Measurements from ENCODE around the gene NDUFC2.

Gene NDUFC2

GRCh38 chr11:78037825-78038620 is 41.6 kb downstream of the NDUFC2 start:
- H3K4me3 ChIP-seq (ENCODE audit: low read depth, low read length): no peak overlapping the region
- no peak for DNase-seq (ENCODE audit: low read depth)
- TF ChIP-seq, protein P1, sequence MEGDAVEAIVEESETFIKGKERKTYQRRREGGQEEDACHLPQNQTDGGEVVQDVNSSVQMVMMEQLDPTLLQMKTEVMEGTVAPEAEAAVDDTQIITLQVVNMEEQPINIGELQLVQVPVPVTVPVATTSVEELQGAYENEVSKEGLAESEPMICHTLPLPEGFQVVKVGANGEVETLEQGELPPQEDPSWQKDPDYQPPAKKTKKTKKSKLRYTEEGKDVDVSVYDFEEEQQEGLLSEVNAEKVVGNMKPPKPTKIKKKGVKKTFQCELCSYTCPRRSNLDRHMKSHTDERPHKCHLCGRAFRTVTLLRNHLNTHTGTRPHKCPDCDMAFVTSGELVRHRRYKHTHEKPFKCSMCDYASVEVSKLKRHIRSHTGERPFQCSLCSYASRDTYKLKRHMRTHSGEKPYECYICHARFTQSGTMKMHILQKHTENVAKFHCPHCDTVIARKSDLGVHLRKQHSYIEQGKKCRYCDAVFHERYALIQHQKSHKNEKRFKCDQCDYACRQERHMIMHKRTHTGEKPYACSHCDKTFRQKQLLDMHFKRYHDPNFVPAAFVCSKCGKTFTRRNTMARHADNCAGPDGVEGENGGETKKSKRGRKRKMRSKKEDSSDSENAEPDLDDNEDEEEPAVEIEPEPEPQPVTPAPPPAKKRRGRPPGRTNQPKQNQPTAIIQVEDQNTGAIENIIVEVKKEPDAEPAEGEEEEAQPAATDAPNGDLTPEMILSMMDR (IDR thresholded peaks at IDR 0.05; ENCODE audit: control insufficient read depth, extremely low read depth, insufficient read depth): no peak

GRCh38 chr11:78037056-78037455 is 42.6 kb downstream of the NDUFC2 start:
- no peak for DNase-seq (ENCODE audit: low read depth)
- TF ChIP-seq, protein P1 (IDR thresholded peaks at IDR 0.05; ENCODE audit: control insufficient read depth, extremely low read depth, insufficient read depth): no peak
- no peak overlapping the region for H3K4me3 ChIP-seq (ENCODE audit: low read depth, low read length)

GRCh38 chr11:78036313-78036712 is 43.3 kb downstream of the NDUFC2 start:
- H3K4me3 ChIP-seq (ENCODE audit: low read depth, low read length): no peak overlapping the region
- no peak for DNase-seq (ENCODE audit: low read depth)
- TF ChIP-seq, protein P1 (IDR thresholded peaks at IDR 0.05; ENCODE audit: control insufficient read depth, extremely low read depth, insufficient read depth): no peak

DNA sequence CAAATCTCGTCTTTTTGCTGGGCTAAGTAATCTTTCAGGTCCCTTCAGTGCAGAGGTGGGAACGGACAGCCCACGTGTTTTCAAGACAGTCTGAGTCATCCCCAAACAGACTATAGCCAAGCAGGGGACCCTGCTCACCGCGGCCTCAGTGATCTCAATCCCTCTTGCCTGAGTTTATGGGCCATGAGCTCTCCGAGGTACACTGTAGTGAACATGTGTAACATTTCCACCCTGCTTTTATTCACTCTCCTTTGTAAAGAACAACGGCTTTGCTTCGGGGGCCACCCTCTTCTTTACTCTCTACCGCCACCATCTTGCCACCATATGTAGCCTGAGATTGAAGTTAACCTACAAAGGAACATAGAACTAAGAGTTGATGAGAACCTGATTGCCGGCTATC is 45.0 kb downstream of the NDUFC2 start:
- TF ChIP-seq, protein P1 (IDR thresholded peaks at IDR 0.05; ENCODE audit: control insufficient read depth, extremely low read depth, insufficient read depth): no peak
- DNase-seq (ENCODE audit: low read depth): no peak

GRCh38 chr11:78033040-78033439 is 46.6 kb downstream of the NDUFC2 start:
- no peak overlapping the region for H3K4me3 ChIP-seq (ENCODE audit: low read depth, low read length)
- TF ChIP-seq, protein P1 (IDR thresholded peaks at IDR 0.05; ENCODE audit: control insufficient read depth, extremely low read depth, insufficient read depth): no peak
- DNase-seq (ENCODE audit: low read depth): no peak

More for the DNA sequence above, 45.0 kb downstream of the NDUFC2 start:
- H3K4me3 ChIP-seq (ENCODE audit: low read depth, low read length): no peak overlapping the region

DNA sequence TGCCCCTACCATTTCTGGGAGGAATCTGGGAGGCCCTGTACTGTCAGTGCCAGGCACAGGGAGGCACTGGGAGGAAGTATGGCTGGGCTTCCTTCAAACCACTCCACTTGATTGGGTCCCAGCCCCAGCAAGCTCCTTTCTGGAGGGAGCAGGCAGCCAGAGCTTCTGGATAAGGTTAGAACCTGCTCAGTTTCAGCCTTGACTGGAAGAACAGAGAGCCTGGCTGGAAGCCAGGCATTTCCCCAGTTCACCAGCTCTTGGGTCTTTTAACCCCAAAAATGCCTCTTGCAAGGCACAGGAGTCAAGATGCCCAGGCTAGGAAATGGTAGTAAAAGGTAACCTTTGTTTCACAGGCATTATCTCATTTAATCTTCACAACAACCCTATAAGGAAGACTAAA is 47.6 kb downstream of the NDUFC2 start:
- TF ChIP-seq, protein P1 (IDR thresholded peaks at IDR 0.05; ENCODE audit: control insufficient read depth, extremely low read depth, insufficient read depth): no peak
- H3K4me3 ChIP-seq (ENCODE audit: low read depth, low read length): no peak overlapping the region
- DNase-seq (ENCODE audit: low read depth): no peak

DNA sequence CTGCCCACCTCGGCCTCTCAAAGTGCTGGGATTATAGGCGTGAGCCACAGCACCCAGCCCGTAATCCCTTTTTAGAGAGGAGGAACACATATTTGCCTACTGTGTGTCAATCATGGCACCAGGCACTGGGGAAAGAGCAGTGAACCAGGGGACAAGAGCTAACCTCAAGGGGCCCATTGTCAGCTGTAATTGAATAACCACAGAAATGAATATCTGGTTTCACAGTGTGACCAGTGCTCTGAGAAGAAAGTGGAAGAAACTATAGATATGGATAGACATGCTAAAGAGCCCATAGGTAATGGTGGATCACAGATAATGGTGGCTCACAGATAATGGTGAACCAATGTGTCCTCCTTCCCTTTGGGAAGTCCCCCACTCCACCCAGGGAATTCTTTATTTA is 48.0 kb downstream of the NDUFC2 start:
- no peak for DNase-seq (ENCODE audit: low read depth)
- TF ChIP-seq, protein P1 (IDR thresholded peaks at IDR 0.05; ENCODE audit: control insufficient read depth, extremely low read depth, insufficient read depth): no peak
- no peak overlapping the region for H3K4me3 ChIP-seq (ENCODE audit: low read depth, low read length)
